ENCODE data around the gene RNF212B. TPM values are rescaled to one million over a fixed set of nuclear protein-coding genes. Genes with fewer than 3 reads are reported as not detected.
A peak's percentile ranks its signal among the peaks of the same experiment; 100 is the strongest.

The RNF212B gene
- polyA plus RNA-seq, 1 experiment: not detected

GRCh38 chr14:23302290-23303225, 64.8 kb downstream of the RNF212B start, which contains the start of gene PPP1R3E:
PPP1R3E (minus strand) TSS chr14:23302859; CDS start chr14:23302576, 283 bp downstream.
- ChIA-PET CTCF (interaction anchor here (0.7 to 2.8 kb wide), 10 partner anchors 9 to 746 kb away, joined by 3 to 24 read pairs (median 4); partner anchors contain the start of genes HOMEZ, PABPN1 and SLC22A17), POLR2A (interaction anchor here (0.7 to 2.8 kb wide), 4 partner anchors 9 to 893 kb away, joined by 3 to 28 read pairs (median 4); partner anchors contain the start of genes ACIN1, C14orf119, PABPN1 and TM9SF1)
- TF ChIP-seq, protein P1, sequence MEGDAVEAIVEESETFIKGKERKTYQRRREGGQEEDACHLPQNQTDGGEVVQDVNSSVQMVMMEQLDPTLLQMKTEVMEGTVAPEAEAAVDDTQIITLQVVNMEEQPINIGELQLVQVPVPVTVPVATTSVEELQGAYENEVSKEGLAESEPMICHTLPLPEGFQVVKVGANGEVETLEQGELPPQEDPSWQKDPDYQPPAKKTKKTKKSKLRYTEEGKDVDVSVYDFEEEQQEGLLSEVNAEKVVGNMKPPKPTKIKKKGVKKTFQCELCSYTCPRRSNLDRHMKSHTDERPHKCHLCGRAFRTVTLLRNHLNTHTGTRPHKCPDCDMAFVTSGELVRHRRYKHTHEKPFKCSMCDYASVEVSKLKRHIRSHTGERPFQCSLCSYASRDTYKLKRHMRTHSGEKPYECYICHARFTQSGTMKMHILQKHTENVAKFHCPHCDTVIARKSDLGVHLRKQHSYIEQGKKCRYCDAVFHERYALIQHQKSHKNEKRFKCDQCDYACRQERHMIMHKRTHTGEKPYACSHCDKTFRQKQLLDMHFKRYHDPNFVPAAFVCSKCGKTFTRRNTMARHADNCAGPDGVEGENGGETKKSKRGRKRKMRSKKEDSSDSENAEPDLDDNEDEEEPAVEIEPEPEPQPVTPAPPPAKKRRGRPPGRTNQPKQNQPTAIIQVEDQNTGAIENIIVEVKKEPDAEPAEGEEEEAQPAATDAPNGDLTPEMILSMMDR (IDR thresholded peaks at IDR 0.05; ENCODE audit: low read depth, low read length): no peak
- Histone ChIP-seq H3K9me3 (ENCODE audit: control insufficient read depth, insufficient read depth, low read length) (no peaks in the 10 kb centered on the region; the same call in 1 of the 2 replicates), H3K27me3 (ENCODE audit: control insufficient read depth, insufficient read depth, low read length) (no peaks in the 10 kb centered on the region), H3K27ac (ENCODE audit: low read depth, low read length) (peak within 1 kb of the TSS; percentile 61), H3K4me3 (ENCODE audit: low read depth, low read length) (peak within 1 kb of the TSS; percentile 74)
- DNase-seq (ENCODE audit: low read depth, low spot score): no peak

- Histone ChIP-seq H3K27ac (ENCODE audit: low read depth, low read length) (peak within 1 kb of the TSS; percentile 47), H3K4me3 (ENCODE audit: low read depth, low read length) (peak within 1 kb of the TSS; percentile 92), H3K9me3 (ENCODE audit: control insufficient read depth, insufficient read depth, low read length) (no peaks in the 10 kb centered on the region; the same call in 1 of the 2 replicates), H3K27me3 (ENCODE audit: control insufficient read depth, insufficient read depth, low read length) (no peaks in the 10 kb centered on the region)
- TF ChIP-seq, protein P1 (IDR thresholded peaks at IDR 0.05; ENCODE audit: low read depth, low read length): no peak
- CTCF ChIA-PET: interaction anchor here (0.6 to 1.4 kb wide), 4 partner anchors 11 to 285 kb away, joined by 3 read pairs; partner anchors contain the start of gene PABPN1
- POLR2A ChIA-PET: interaction anchor here (0.5 to 5.9 kb wide), 8 partner anchors 10 to 358 kb away, joined by 3 to 54 read pairs (median 3); partner anchors contain the start of genes HOMEZ and PABPN1
- DNase-seq (ENCODE audit: low read depth, low spot score): peak; percentile 70
These were observed 68.8 kb downstream of the RNF212B start, which contains the start of gene BCL2L2 for GRCh38 chr14:23306412-23307145. BCL2L2 (plus strand) TSS chr14:23306833; CDS start chr14:23307768, 935 bp downstream.

GRCh38 chr14:23307146-23307530, 69.4 kb downstream of the RNF212B start:
- ChIA-PET POLR2A (interaction anchor here (0.5 to 5.9 kb wide), 8 partner anchors 10 to 358 kb away, joined by 3 to 54 read pairs (median 3); partner anchors contain the start of genes HOMEZ and PABPN1), CTCF (interaction anchor here (0.6 to 1.0 kb wide), 4 partner anchors 12 to 1125 kb away, joined by 3 read pairs; no protein-coding TSS in a partner anchor)
- peak overlapping the region; percentile 47 for H3K27ac ChIP-seq (ENCODE audit: low read depth, low read length)
- no peak for DNase-seq (ENCODE audit: low read depth, low spot score)
- TF ChIP-seq, protein P1 (IDR thresholded peaks at IDR 0.05; ENCODE audit: low read depth, low read length): no peak
- H3K9me3 ChIP-seq (ENCODE audit: control insufficient read depth, insufficient read depth, low read length): no peaks in the 10 kb centered on the region; the same call in 1 of the 2 replicates
- H3K4me3 ChIP-seq (ENCODE audit: low read depth, low read length): peak overlapping the region; percentile 92
- H3K27me3 ChIP-seq (ENCODE audit: control insufficient read depth, insufficient read depth, low read length): no peaks in the 10 kb centered on the region

DNA sequence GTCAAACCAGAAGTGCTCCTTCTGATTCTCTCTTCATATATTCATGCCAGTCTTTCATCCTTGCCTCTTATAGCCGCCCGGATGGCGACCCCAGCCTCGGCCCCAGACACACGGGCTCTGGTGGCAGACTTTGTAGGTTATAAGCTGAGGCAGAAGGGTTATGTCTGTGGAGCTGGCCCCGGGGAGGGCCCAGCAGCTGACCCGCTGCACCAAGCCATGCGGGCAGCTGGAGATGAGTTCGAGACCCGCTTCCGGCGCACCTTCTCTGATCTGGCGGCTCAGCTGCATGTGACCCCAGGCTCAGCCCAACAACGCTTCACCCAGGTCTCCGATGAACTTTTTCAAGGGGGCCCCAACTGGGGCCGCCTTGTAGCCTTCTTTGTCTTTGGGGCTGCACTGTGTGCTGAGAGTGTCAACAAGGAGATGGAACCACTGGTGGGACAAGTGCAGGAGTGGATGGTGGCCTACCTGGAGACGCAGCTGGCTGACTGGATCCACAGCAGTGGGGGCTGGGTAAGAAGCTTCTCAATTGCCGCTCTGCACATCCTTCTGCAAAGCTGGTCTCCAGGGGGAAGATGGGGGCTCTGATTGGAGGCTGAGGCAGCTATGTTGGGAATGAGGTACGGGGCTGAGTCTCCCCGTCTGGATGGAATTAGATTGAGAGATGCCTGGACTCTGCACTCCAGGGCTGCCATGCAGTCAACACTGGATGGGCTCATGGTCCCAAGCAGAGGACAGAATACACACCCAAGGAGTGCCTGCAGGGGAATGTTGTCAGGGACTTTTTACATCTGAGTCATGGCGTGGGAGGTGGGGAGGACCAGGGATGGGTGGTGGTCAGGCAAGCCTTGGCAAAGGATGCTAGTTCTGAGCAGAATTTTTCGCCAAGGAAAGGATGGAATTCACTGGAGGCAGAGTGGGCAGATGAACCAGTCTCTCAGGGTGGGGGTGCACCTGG, 70.2 kb downstream of the RNF212B start:
- Histone ChIP-seq H3K4me3 (ENCODE audit: low read depth, low read length) (peak overlapping the region; percentile 92), H3K27ac (ENCODE audit: low read depth, low read length) (peak overlapping the region; percentile 21), H3K9me3 (ENCODE audit: control insufficient read depth, insufficient read depth, low read length) (no peaks in the 10 kb centered on the region; the same call in 1 of the 2 replicates), H3K27me3 (ENCODE audit: control insufficient read depth, insufficient read depth, low read length) (no peaks in the 10 kb centered on the region)
- TF ChIP-seq, protein P1 (IDR thresholded peaks at IDR 0.05; ENCODE audit: low read depth, low read length): no peak
- ChIA-PET POLR2A (interaction anchor here (5.9 kb wide), 1 partner anchor 14 kb away, joined by 54 read pairs; the partner anchor contains the start of gene PABPN1), CTCF (interaction anchor here (0.5 to 1.0 kb wide), 4 partner anchors 13 to 1124 kb away, joined by 3 to 7 read pairs (median 4); no protein-coding TSS in a partner anchor)
- no peak for DNase-seq (ENCODE audit: low read depth, low spot score)
